Measurements from ENCODE around the gene PLB1. TPM values are rescaled to one million over a fixed set of nuclear protein-coding genes. Genes with fewer than 3 reads are reported as not detected.

Gene PLB1
- total and polyA plus RNA-seq, 2 experiments from 2014 or later = 0.06 to 0.21 TPM

DNA sequence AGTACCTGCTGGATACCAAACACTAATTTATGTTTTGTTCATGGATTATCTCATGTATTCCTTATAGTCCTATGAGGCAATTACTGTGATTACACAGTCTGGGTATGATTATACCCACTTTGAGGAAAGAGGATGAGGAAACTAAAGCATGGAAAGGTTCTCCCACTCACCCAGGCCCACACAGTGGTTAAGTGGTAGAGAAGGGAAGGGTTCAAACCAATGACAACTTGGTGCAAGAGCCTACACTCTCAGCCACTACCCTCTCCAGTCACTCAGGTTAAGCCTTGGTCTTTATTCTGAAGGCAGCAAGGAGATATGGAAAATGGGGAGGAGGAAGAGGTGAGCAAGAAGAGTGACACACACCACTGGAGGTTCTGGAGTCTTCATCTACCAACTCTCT, 191.3 kb downstream of the PLB1 start (continued):
- TF ChIP-seq ZNF462 (CRISPR knock-in tag; IDR thresholded peaks at IDR 0.05) (no peak), POLR2AphosphoS5 (IDR thresholded peaks at IDR 0.05; ENCODE audit: low read depth) (no peak), STAT1 (IDR thresholded peaks at IDR 0.05; ENCODE audit: unreplicated experiment) (no peak), NANOG (IDR thresholded peaks at IDR 0.05; ENCODE audit: borderline replicate concordance) (no peak), JUNB (IDR thresholded peaks at IDR 0.05; ENCODE audit: unreplicated experiment) (no peak), EZH2 (IDR thresholded peaks at IDR 0.05; ENCODE audit: low read depth, unreplicated experiment) (no peak), CREB1 (CRISPR knock-in tag; IDR thresholded peaks at IDR 0.05; ENCODE audit: low read depth) (no peak)

GRCh38 chr2:28687640-28688385, 192.0 kb downstream of the PLB1 start:
- no peak overlapping the region for H3K4me2 ChIP-seq
- Mint-ChIP-seq H3K4me1 (peaks cover 14% of the 10 kb centered on the region), H3K36me3 (ENCODE audit: low read depth) (no peaks in the 10 kb centered on the region)
- TF ChIP-seq CTCF (conservative IDR thresholded peaks at IDR 0.05; ENCODE audit: low read depth in 2 of 2) (no peak), ZNF331 (CRISPR knock-in tag; IDR thresholded peaks at IDR 0.05; ENCODE audit: low read depth) (no peak)

More at GRCh38 chr2:28687640-28688385, 192.0 kb downstream of the PLB1 start:
- H3K9me3 Mint-ChIP-seq = no peaks in the 10 kb centered on the region
- no peaks in the 10 kb centered on the region for H3F3A ChIP-seq (replicated peaks; ENCODE audit: low read depth)
- peaks cover 13% of the 10 kb centered on the region for H3K9me2 ChIP-seq (ENCODE audit: insufficient read depth)
- no peak overlapping the region for H3K4me3 Mint-ChIP-seq
- no peak overlapping the region for H3K27ac ChIP-seq (ENCODE audit: low read depth)
- peaks cover 7% of the 10 kb centered on the region for H3K27me3 Mint-ChIP-seq (ENCODE audit: insufficient read depth, low read depth, poor library complexity)
- no peaks in the 10 kb centered on the region for H3K4me1 ChIP-seq (ENCODE audit: insufficient read depth)
- H3K79me2 ChIP-seq (replicated peaks; ENCODE audit: insufficient read depth) = no peaks in the 10 kb centered on the region
- DNase-seq (ENCODE audit: low spot score) = no peak
- no peak overlapping the region for H3K4me3 ChIP-seq
- no peak overlapping the region for H3K27ac Mint-ChIP-seq
- no peaks in the 10 kb centered on the region for H3K36me3 ChIP-seq (ENCODE audit: insufficient read depth)
- ATAC-seq = no peak
- H4K20me1 ChIP-seq (replicated peaks; ENCODE audit: insufficient read depth) = no peaks in the 10 kb centered on the region
- no peak overlapping the region for H2AFZ ChIP-seq
- no peaks in the 10 kb centered on the region for H3K27me3 ChIP-seq (ENCODE audit: insufficient read depth)
